Dendritic cell treated with granulocyte-macrophage colony-stimulating factor and Interleukin-4, amounts not matched to agents 40 ng/mL and 50 ng/mL, for 4 days (primary cell): Measurements from ENCODE around the gene NOTCH2.
A peak's percentile ranks its signal among the peaks of the same experiment; 100 is the strongest.
"Not testable (repeated sequence)": the region's sequence is repeated elsewhere in the genome, so short reads cannot be mapped to it uniquely, and the experiment has no call there.

Experiments used
- H3K27ac Mint-ChIP-seq: one replicate; pipeline ENCODE4 v1.8.0; 2022; ENCODE audit warnings: mild to moderate bottlenecking, mixed read lengths
- H3K27me3 Mint-ChIP-seq: one replicate; pipeline ENCODE4 v1.8.0; 2022; ENCODE audit warnings: mild to moderate bottlenecking, mixed read lengths
- H3K36me3 Mint-ChIP-seq: one replicate; pipeline ENCODE4 v1.8.0; 2022; ENCODE audit warnings: low read depth, mixed read lengths
- H3K4me1 Mint-ChIP-seq: one replicate; pipeline ENCODE4 v1.8.0; 2022; ENCODE audit warnings: low read depth, mixed read lengths
- H3K4me3 Mint-ChIP-seq: one replicate; pipeline ENCODE4 v1.8.0; 2022; ENCODE audit warnings: mild to moderate bottlenecking, moderate library complexity, mixed read lengths
- H3K9me3 Mint-ChIP-seq: one replicate; pipeline ENCODE4 v1.8.0; 2022; ENCODE audit warnings: mixed read lengths
- intact Hi-C: fragments of 100-400 bp; cut with micrococcal nuclease; formaldehyde crosslinking; loops from one replicate; pipeline ENCODE4 v1.15.0; 2022

The NOTCH2 gene

DNA sequence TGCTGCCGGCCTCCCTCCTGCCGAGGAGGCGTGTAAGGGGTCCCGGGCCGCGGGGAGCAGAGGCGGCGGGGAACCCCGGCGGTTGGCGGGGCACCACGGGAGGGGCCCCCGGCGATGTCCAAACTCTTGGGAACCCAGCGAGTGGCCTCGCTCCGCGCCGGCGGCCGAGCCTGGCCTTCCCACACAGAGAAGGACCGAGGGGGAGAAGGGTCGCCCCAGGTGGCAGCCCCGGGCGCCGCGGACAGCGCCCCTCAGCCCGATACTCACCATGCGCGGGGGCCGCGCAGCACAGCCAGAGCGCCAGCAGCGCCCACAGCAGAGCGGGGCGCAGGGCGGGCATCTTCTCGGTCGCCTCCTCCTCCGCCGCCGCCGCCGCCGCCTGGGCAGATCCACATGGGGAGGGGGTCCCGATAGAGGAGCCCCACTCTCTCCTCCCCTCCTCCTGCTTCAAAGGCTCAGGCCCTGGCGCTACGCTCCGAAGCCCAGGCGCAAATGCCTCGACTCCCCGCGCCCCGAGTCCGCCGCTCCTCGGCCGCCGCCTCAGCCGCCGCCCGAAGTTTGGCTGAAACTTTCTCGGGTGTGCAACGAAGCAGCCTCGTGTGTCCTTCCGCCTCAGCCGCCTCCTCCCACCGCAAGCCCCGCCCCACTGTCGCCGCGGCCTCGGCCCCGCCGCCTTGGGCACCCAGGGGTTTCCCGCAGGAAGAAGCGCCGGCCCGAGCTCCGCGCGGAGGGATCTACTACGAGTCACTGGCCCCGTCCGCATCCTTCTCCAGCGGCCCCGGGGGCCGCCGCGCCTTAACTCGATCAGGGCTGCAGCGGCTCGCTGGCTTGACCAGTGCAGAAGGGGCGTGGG lies at the start of gene NOTCH2:
NOTCH2 (minus strand) TSS at position 596 of the 853 bp plus-strand sequence; CDS start at position 340, 256 bp downstream.
- H3K36me3 Mint-ChIP-seq, H3K9me3 Mint-ChIP-seq, intact Hi-C loops, H3K27me3 Mint-ChIP-seq: not testable (repeated sequence)
- Mint-ChIP-seq H3K4me1 (peaks cover 11% of the 10 kb centered on the region), H3K27ac (peak within 1 kb of the TSS; percentile 56), H3K4me3 (peak within 1 kb of the TSS; percentile 77)

DNA sequence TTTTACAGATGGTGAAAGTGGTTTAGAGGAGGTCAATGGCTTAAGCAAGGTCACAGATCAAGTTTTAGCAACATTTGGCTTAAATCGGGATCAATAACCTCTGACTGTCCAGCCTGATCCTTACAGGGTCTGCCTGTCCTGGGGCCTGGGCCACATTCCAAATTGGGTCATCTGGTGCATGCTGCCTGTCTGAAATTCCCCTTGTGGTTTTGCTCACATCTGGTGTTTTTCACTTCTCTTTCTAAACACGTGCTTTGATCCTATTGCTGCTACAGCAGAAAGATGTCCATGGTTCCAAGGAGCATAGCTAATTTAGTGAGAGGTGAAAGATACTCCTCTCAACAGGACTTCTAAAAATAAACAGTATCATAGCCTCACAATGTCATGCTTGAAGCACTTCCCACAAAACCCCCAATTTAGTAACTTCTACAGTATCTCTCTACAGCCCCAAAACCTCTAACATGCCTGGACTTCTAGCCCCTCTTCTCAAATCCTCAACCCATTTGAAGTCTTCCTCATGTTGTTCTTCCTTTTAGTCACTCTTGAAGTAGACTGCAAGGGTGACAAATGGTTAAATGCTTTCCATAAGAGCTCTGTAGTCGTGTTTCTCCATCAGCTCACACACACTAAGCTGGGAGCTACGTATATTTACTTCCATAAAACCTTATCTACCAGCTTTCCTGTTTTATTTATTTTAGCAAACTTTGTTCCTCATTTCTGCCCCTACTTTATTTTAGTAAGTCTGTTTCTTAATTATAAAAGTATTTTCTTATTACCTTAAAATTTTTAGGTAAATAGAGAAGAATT lies 48.1 kb upstream of the NOTCH2 start:
- peak overlapping the region; percentile 85 for H3K27ac Mint-ChIP-seq
- peaks cover 22% of the 10 kb centered on the region for H3K4me1 Mint-ChIP-seq
- H3K9me3 Mint-ChIP-seq, H3K36me3 Mint-ChIP-seq, H3K4me3 Mint-ChIP-seq, H3K27me3 Mint-ChIP-seq, intact Hi-C loops: not testable (repeated sequence)

DNA sequence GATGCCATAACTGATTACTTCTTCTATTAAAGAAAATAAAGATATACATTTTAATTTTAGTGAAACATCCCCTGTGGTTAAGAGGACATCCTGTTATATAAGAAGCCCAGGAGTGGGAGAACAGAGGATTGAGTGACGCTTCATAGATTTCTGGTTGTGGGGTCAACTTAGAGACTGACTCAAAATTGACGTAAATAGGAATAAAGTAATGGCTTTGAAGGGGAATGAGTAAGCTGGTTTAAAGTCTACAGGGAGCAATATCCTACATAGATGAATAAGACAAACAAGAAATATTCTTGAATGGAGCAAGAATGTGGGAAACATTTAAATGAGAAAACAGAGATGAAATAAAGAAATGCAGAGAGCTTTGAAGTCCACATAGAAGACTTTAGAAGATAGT lies 46.6 kb upstream of the NOTCH2 start:
- intact Hi-C loops, H3K4me3 Mint-ChIP-seq, H3K9me3 Mint-ChIP-seq, H3K27me3 Mint-ChIP-seq, H3K36me3 Mint-ChIP-seq, H3K27ac Mint-ChIP-seq: not testable (repeated sequence)
- peaks cover 21% of the 10 kb centered on the region for H3K4me1 Mint-ChIP-seq

DNA sequence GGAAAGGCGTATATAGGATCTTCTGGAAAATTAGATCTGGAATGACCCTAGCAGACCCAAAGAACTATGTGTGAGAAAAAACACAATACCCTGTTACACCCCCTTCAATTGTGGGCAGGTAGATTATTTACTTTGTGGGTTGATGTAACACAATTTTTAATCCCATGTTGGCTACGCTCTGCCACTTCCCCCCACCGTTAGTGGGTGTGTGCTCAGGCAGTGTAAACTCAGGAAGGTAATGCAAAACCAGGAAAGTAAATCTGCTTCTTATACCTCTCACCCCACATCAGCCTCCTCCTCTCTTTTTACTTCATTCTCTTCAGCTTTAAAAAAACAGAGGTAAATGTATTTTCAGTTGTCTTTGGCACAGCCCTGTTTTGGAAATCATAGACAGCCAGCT lies 43.7 kb upstream of the NOTCH2 start:
- H3K27me3 Mint-ChIP-seq, intact Hi-C loops, H3K9me3 Mint-ChIP-seq, H3K36me3 Mint-ChIP-seq, H3K27ac Mint-ChIP-seq, H3K4me3 Mint-ChIP-seq: not testable (repeated sequence)
- H3K4me1 Mint-ChIP-seq: peaks cover 13% of the 10 kb centered on the region

DNA sequence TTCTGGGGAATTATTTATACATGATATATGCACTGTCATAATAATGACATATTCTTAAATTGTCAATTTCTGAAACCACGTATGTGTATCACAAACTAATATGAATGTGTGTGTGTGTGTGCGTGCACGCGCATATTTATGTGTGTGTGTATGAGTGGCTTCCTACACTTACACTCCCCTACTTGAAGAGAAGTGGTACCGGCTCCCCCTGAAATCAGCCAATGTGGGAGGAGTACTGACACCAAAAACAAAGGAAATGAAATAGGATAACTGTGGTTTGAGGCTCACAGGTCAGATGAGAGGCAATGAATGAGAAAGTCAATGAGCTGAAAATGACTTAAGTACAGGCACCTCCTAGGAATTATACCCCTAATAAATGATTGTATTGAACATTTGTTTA lies 42.8 kb upstream of the NOTCH2 start:
- H3K9me3 Mint-ChIP-seq: not testable (repeated sequence)

DNA sequence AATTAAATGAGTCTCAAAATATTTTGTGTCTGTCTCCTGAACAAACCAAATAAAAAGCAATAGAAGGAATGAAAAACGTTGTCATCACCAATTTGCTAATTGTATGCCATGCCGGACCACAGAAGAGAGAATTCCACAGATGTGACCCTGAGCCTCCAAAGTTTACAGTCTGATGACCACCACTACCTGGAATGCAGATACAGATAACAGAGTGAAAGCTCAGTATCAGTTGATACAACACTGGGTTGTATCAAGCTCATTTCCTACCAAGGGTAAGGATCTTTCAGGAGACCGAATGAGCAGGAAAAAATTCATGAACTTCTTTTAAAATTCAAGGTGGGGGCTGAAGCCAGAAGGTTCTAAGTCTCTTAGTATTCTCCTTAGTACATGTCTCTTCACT lies 42.3 kb upstream of the NOTCH2 start:
- intact Hi-C loops: not testable (repeated sequence)

More for the DNA sequence above, 42.8 kb upstream of the NOTCH2 start:
- H3K4me1 Mint-ChIP-seq, H3K4me3 Mint-ChIP-seq, H3K27me3 Mint-ChIP-seq, H3K27ac Mint-ChIP-seq, H3K36me3 Mint-ChIP-seq, intact Hi-C loops: not testable (repeated sequence)

DNA sequence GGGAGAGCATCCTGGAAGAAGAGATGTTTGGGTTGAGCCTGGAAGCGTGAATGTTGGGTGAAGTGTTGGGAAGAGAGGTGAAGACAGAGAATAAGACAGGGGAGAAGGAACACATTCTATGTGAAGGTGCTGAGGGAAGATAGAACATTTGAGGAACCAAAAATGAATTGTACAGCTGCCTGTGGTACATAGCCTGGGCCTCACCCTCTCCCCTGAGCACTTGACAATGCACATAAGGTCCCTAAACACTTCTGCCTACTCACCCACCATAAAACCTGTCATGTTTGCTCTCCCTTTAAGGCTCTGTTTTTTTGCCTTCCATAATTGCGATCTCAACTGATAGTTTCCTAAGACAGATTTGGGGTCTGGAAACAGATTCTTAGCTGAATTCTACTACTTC lies 41.5 kb upstream of the NOTCH2 start:
- H3K9me3 Mint-ChIP-seq, intact Hi-C loops, H3K27me3 Mint-ChIP-seq, H3K27ac Mint-ChIP-seq, H3K4me1 Mint-ChIP-seq, H3K4me3 Mint-ChIP-seq, H3K36me3 Mint-ChIP-seq: not testable (repeated sequence)

More for the DNA sequence above, 42.3 kb upstream of the NOTCH2 start:
- H3K4me1 Mint-ChIP-seq, H3K36me3 Mint-ChIP-seq, H3K9me3 Mint-ChIP-seq, H3K27ac Mint-ChIP-seq, H3K4me3 Mint-ChIP-seq, H3K27me3 Mint-ChIP-seq: not testable (repeated sequence)

DNA sequence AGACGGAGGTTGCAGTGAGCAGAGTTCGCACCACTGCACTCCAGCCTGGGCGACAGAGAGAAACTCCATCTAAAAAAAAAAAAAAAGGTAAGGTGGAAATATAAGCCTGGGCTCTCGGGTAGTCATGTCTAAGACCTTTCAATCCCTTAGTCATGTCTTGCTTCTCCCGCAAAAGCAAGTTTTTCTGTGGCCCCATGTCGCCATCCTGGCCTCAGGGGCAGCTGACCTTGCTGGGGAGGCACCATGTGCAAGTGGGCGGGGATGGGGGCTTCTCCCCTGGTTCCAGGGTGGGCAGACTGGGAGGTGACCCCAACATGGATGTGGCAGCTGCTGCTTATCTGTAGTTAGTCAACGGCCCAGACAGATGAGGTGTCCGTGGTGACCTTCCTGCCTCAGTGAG lies 40.2 kb upstream of the NOTCH2 start:
- H3K27me3 Mint-ChIP-seq, H3K4me3 Mint-ChIP-seq, H3K36me3 Mint-ChIP-seq, intact Hi-C loops, H3K9me3 Mint-ChIP-seq, H3K27ac Mint-ChIP-seq: not testable (repeated sequence)
- H3K4me1 Mint-ChIP-seq: peaks cover 12% of the 10 kb centered on the region

DNA sequence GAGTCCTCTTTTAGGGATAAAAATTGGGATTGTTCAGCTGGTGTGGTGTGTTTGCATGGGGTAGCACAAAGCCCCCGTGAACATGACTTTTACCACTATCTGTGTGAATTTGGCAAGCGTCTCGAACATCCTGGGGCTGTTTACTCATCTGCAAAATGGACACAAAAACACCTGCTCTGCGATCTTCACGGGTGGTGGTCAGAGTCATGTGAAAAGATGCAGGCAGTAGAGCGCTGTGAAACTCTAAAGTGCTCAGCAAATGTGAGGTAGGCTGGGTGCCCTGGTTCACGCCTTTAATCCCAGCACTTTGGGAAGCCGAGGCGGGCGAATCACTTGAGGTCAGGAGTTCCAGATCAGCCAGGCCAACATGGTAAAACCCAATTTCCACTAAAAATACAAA lies 39.7 kb upstream of the NOTCH2 start:
- intact Hi-C loops, H3K9me3 Mint-ChIP-seq, H3K4me3 Mint-ChIP-seq, H3K27ac Mint-ChIP-seq, H3K27me3 Mint-ChIP-seq, H3K36me3 Mint-ChIP-seq: not testable (repeated sequence)
- H3K4me1 Mint-ChIP-seq: peaks cover 12% of the 10 kb centered on the region

DNA sequence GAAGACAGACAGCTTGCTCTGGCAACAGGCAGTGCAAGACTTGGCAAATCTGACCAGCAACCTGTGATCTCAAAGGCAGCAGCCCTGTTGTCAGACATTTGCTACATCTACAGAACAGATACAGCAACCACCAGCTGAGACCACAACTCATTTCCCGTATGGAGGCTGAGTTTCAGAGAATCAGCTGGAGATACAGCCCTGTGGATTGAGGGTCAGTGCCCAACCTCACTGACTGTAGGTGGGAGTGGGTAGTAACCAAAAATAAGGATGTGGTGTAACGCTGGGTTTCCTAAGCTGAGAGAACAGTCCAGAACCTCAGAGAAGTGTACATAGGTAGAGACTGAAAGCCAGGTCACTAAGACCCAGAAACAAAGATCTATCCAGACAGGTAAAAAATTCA lies 35.8 kb upstream of the NOTCH2 start:
- H3K36me3 Mint-ChIP-seq, H3K27me3 Mint-ChIP-seq, H3K4me3 Mint-ChIP-seq, H3K27ac Mint-ChIP-seq, intact Hi-C loops, H3K9me3 Mint-ChIP-seq: not testable (repeated sequence)
- H3K4me1 Mint-ChIP-seq: peaks cover 12% of the 10 kb centered on the region

DNA sequence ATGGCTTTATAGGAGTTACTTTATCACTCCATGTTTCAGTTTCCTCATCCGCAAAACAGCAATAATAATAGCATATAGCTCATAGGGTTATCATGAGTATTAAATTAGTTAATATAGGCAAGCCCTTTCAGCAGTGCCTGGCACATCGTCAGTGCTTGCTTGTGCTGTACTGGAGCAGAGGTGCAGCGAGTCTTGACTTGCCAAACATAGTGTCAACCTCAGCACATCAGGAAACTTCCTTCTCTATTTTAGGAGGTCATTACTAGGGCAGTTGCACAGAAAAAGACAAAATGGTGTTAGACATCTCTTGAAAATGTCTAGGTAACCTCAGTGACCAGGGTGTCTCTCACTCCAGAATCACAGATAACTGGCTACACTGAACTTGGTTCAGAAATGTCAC lies 34.3 kb upstream of the NOTCH2 start:
- H3K27me3 Mint-ChIP-seq, H3K9me3 Mint-ChIP-seq, intact Hi-C loops, H3K27ac Mint-ChIP-seq, H3K36me3 Mint-ChIP-seq, H3K4me3 Mint-ChIP-seq: not testable (repeated sequence)
- H3K4me1 Mint-ChIP-seq: peaks cover 12% of the 10 kb centered on the region

DNA sequence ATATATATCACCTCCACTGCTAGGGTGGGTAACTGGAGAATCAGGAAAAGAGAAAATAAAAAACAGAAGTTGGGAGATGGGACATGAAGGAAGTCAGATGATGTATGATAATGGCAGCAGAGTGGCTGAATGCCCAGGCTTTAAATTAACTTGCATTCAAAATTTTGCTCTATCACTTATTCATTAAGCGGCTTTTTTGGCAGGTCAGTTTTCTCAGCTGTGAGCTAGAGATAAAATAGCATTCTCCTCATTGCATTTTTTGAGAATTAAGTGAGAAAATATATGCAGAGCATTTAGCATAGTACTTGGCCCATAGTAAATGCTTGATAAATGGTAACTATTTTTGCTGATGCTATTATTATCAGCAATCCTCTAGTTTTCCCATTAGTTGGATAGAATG lies 32.1 kb upstream of the NOTCH2 start:
- H3K36me3 Mint-ChIP-seq, intact Hi-C loops, H3K27ac Mint-ChIP-seq, H3K9me3 Mint-ChIP-seq, H3K4me3 Mint-ChIP-seq, H3K27me3 Mint-ChIP-seq: not testable (repeated sequence)
- H3K4me1 Mint-ChIP-seq: peaks cover 17% of the 10 kb centered on the region

DNA sequence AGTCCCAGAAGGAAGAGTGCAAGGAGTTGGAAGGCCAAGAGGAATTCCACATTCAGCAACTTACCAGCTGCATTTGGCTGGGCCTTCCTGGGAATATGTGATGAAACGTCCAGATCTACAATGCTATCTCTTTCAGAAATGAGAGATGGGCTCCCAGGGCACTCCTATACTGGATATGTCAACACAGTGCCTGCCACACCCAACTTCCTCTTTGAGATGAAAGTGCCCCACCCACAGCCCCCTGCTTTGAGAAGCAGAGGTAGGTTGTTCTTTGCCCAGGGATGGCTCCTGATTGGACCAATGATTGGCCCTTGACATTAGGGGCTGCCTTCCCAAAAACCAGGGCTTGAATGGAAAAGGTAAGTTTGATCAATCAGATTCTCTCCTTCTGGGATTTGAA lies 31.1 kb upstream of the NOTCH2 start:
- H3K27ac Mint-ChIP-seq, H3K27me3 Mint-ChIP-seq, H3K36me3 Mint-ChIP-seq, intact Hi-C loops, H3K9me3 Mint-ChIP-seq: not testable (repeated sequence)
- peak overlapping the region; percentile 32 for H3K4me3 Mint-ChIP-seq
- H3K4me1 Mint-ChIP-seq: peaks cover 12% of the 10 kb centered on the region

DNA sequence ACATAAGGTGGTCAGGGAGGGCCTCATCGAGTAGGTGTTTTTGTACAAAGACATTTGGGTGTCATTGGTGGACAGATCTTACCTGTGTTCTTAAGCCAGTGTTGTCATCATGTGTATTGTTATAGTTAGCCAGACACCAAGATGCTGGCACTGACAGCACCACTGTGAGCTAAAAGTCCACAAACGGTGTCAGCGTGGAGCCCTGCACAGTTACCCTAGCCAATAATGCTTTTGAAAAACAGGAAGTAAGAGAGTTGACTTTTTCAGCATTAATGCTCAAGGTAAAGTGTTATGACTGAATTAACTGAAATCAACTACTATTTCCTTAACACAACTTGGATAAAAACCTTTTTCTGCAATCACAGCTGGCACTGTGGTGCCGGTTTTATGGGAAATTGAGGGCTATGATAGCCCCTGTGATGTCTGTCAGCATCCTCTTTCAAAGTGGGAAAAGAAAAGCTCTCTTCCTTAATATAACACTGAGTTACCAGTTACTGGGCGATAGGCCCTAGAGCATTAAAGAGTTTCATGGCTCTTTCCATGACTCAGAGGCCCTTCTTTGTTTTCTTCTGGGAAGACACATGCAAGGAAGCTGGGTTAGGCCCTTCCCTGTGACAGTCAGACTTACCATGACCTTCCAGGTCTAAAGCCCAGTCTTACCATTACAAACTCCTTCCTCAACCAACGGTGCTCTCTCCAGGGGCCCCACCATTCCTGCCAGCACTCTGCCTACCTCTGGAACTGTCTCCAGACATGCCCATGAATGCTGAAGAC lies 29.7 kb upstream of the NOTCH2 start:
- H3K36me3 Mint-ChIP-seq, H3K9me3 Mint-ChIP-seq, H3K4me1 Mint-ChIP-seq, intact Hi-C loops, H3K27ac Mint-ChIP-seq, H3K27me3 Mint-ChIP-seq: not testable (repeated sequence)
- H3K4me3 Mint-ChIP-seq: peak overlapping the region; percentile 26
